Measurements from ENCODE around the gene ZFP1.

GRCh38 chr16:75169899-75170405 is 21.6 kb downstream of the ZFP1 start:
- TF ChIP-seq, protein P1, sequence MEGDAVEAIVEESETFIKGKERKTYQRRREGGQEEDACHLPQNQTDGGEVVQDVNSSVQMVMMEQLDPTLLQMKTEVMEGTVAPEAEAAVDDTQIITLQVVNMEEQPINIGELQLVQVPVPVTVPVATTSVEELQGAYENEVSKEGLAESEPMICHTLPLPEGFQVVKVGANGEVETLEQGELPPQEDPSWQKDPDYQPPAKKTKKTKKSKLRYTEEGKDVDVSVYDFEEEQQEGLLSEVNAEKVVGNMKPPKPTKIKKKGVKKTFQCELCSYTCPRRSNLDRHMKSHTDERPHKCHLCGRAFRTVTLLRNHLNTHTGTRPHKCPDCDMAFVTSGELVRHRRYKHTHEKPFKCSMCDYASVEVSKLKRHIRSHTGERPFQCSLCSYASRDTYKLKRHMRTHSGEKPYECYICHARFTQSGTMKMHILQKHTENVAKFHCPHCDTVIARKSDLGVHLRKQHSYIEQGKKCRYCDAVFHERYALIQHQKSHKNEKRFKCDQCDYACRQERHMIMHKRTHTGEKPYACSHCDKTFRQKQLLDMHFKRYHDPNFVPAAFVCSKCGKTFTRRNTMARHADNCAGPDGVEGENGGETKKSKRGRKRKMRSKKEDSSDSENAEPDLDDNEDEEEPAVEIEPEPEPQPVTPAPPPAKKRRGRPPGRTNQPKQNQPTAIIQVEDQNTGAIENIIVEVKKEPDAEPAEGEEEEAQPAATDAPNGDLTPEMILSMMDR (IDR thresholded peaks at IDR 0.05; ENCODE audit: borderline replicate concordance, extremely low read depth, low read length, poor library complexity, severe bottlenecking), result no peak
- TF ChIP-seq EZH2 (IDR thresholded peaks at IDR 0.05; ENCODE audit: borderline replicate concordance, low read depth, low read length, severe bottlenecking), result no peak
